Measurements from ENCODE around the gene NUP88.

The NUP88 gene

DNA sequence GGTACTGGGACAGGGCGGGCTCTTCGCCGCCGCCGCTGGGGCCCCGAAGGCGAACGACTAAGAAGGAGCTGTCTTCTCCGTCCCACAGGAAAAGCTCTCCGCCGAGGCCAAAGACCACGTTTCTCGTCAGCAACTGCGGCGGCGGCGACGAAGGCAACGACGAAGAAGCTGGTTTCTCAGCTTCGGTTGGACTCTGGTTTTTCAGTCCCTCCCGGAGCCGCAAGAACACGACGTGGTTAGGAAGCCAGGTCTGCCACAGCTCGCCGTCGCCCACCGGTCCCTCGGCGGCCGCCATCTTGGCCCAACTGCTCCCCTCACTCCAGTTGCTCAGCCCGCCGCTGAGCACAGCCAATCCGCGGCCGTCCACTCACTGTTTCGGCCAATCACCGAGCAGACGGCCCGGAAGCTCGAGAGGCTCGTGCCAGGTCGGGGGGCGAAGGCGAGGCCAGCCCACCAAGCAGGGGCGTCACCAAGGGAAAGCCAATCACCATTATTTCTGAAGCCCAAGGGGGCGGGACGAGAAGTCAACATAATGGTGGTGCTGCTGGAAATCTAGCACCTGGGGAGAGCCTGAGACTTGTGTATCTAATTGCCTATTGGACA lies at the start of gene NUP88:
NUP88 (minus strand) TSS at position 307 of the 603 bp plus-strand sequence; CDS start at position 295, 12 bp downstream.
- H3K4me3 ChIP-seq (ENCODE audit: low read depth, low read length) = peak within 1 kb of the TSS; percentile 99
- no peak for TF ChIP-seq CTCF (IDR thresholded peaks at IDR 0.05; ENCODE audit: low read depth, low read length)

DNA sequence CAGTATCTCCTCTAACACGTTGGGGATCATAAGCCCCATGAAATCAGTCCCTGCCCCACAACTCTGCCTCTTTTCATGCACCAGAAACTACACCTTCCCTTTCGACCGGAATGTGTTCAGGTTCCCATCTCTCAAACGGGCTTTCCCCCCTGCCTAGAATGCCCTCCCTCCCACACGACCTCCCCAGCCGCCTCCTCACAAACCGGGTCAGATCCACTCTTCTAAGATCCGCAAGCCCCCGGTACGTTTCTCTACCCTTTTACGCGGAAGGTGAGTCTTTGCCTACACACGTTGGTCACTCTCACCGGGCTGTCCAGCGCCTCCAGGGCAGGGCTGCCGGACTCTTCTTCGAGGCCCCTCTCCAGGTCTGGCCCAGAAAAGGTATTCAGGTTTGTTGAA lies 48.6 kb upstream of the NUP88 start:
- TF ChIP-seq CTCF (IDR thresholded peaks at IDR 0.05; ENCODE audit: low read depth, low read length) = no peak

DNA sequence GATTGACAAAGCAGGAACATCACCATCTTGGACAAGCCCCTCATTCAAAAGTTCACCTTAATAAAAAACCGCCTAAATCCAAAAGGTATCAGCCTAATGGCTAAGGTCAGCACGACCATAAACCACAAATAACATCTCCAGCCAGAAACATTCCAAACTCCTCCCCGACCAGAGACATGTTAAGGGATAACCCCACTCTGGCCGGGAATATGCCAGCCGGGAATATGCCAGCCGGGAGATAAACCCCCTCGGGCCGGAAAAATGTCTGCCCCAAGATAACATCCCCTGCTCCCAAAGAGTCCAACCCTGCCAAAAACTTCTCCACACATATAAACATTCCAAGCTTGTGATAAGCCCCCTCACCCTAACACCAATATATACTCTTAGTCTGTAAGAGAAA lies 48.0 kb upstream of the NUP88 start:
- TF ChIP-seq CTCF (IDR thresholded peaks at IDR 0.05; ENCODE audit: low read depth, low read length) = no peak
- H3K4me3 ChIP-seq (ENCODE audit: low read depth, low read length) = peak overlapping the region; percentile 80

More for the DNA sequence above, 48.6 kb upstream of the NUP88 start:
- peak overlapping the region; percentile 80 for H3K4me3 ChIP-seq (ENCODE audit: low read depth, low read length)

DNA sequence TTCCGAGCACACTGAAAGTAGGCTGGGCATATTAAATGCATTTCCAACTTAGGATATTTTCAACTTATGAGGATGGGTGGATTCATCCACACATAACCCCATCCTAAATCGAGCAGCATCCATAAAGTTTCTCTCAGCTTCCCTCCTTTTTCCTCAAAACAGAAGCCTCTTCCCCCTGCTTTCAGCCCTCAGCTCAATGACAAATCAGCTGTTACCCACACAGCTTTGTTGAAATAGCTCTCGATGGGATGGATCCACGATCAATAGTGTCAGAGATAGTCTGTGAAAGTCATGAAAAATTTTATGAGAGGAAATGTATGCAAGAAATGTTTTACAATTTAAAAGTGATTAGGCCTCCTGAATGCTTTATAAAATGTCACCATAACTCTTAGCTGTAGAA lies 46.8 kb upstream of the NUP88 start:
- TF ChIP-seq CTCF (IDR thresholded peaks at IDR 0.05; ENCODE audit: low read depth, low read length) = no peak

GRCh38 chr17:5464717-5465507 lies 45.5 kb upstream of the NUP88 start:
- no peak for TF ChIP-seq CTCF (IDR thresholded peaks at IDR 0.05; ENCODE audit: low read depth, low read length)
- H3K4me3 ChIP-seq (ENCODE audit: low read depth, low read length) = no peak overlapping the region

More for the DNA sequence above, 46.8 kb upstream of the NUP88 start:
- no peak overlapping the region for H3K4me3 ChIP-seq (ENCODE audit: low read depth, low read length)

GRCh38 chr17:5446786-5447185 lies 27.3 kb upstream of the NUP88 start:
- TF ChIP-seq CTCF (IDR thresholded peaks at IDR 0.05; ENCODE audit: low read depth, low read length) = no peak
- H3K4me3 ChIP-seq (ENCODE audit: low read depth, low read length) = no peak overlapping the region

GRCh38 chr17:5444209-5444608 lies 24.7 kb upstream of the NUP88 start:
- H3K4me3 ChIP-seq (ENCODE audit: low read depth, low read length) = no peak overlapping the region

More at GRCh38 chr17:5444209-5444608, 24.7 kb upstream of the NUP88 start:
- no peak for TF ChIP-seq CTCF (IDR thresholded peaks at IDR 0.05; ENCODE audit: low read depth, low read length)

Data from WI38 (cell line).